Gastrocnemius medialis (tissue), 4 donors: ENCODE data around the gene MTA1.

Experiments used
- CTCF ChIP-seq, 5 experiments: fragments of 450-650 bp in 3 of 5; fragments of 200-600 bp in 2 of 5; sonication (generic) in 2 of 5; IDR thresholded peaks in 4 of 5; conservative IDR thresholded peaks in 1 of 5; 1 replicate in 4 of 5; 2 replicates in 1 of 5; pipeline ENCODE4 v1.5.1; 2016 to 2019; ENCODE audit warnings: antibody characterized with exemption in 5 of 5, mild to moderate bottlenecking in 3 of 5, moderate library complexity in 3 of 5
- POLR2A ChIP-seq, 2 donors: fragments of 450-650 bp; IDR thresholded peaks; one replicate each; pipeline ENCODE4 v1.6.1; 2017; ENCODE audit warnings: antibody characterized with exemption in 2 of 2, mild to moderate bottlenecking in 2 of 2, moderate library complexity in 2 of 2

GRCh38 chr14:105469456-105470349 is 50.1 kb downstream of the MTA1 start:
- TF ChIP-seq POLR2A (IDR thresholded peaks at IDR 0.05) = no peak
- TF ChIP-seq CTCF (IDR thresholded peaks at IDR 0.05 in 4 of 5, conservative IDR thresholded peaks at IDR 0.05 in 1 of 5) = no peak
